Heart left ventricle (tissue), 16 donors: ENCODE data around the gene DCTN1. TPM values are rescaled to one million over a fixed set of nuclear protein-coding genes. Genes with fewer than 3 reads are reported as not detected.

Experiments
- ATAC-seq, 4 donors: fragments of 200-7000 bp; cut with Tn5 transposase; one replicate each; pipeline ENCODE4 v1.9.1; 2020 to 2022; ENCODE audit warnings: moderate library complexity in 4 of 4, mild to moderate bottlenecking in 3 of 4, moderate number of reproducible peaks in 1 of 4
- DNase-seq, 5 donors: peaks; one replicate each; pipeline ENCODE4 v3.0.0-alpha.2; 2020
- H3K27ac ChIP-seq, 12 donors: fragments of 200-600 bp; sonication (generic) in 4 of 12; one replicate each; pipeline versions ENCODE4 v1.5.0 to v1.8.0; 2016 to 2022; ENCODE audit warnings: mild to moderate bottlenecking in 2 of 12
- H3K27me3 ChIP-seq, 9 donors: fragments of 200-600 bp; sonication (generic) in 2 of 9; one replicate each; pipeline versions ENCODE4 v1.5.1 to v1.8.0; 2016 to 2022; ENCODE audit warnings: mild to moderate bottlenecking in 3 of 9
- H3K36me3 ChIP-seq, 9 donors: fragments of 200-600 bp; sonication (generic) in 2 of 9; one replicate each; pipeline versions ENCODE4 v1.5.0 to v1.8.0; 2018 to 2022; ENCODE audit warnings: mild to moderate bottlenecking in 2 of 9
- H3K4me1 ChIP-seq, 12 donors: fragments of 200-600 bp; sonication (generic) in 4 of 12; one replicate each; pipeline versions ENCODE4 v1.5.0 to v1.8.0; 2016 to 2022; ENCODE audit warnings: mild to moderate bottlenecking in 3 of 12
- H3K4me3 ChIP-seq, 12 donors: fragments of 200-600 bp; sonication (generic) in 4 of 12; one replicate each; pipeline versions ENCODE4 v1.5.0 to v1.8.0; 2017 to 2022; ENCODE audit warnings: mild to moderate bottlenecking in 9 of 12, moderate library complexity in 4 of 12
- H3K9me3 ChIP-seq, 12 donors: fragments of 200-600 bp; sonication (generic) in 4 of 12; one replicate each; pipeline versions ENCODE4 v1.5.0 to v1.8.0; 2016 to 2022; ENCODE audit warnings: mild to moderate bottlenecking in 1 of 12
- POLR2A ChIP-seq, 2 donors: fragments of 450-650 bp; IDR thresholded peaks; one replicate each; pipeline ENCODE4 v1.6.1; 2017; ENCODE audit warnings: antibody characterized with exemption in 2 of 2, mild to moderate bottlenecking in 2 of 2, moderate library complexity in 2 of 2
- WGBS, 4 donors: extraction: QIAGEN DNeasy Blood & Tissue Kit in 2 of 4; methylation state at CpG; one replicate each; pipeline versions ENCODE4 v1.1.5 to v1.1.7; 2013 to 2018; 5-methylcytosine and 5-hydroxymethylcytosine counted together
- intact Hi-C, 10 donors: fragments of 100-400 bp; cut with DNase I; formaldehyde crosslinking; loops; one replicate each; pipeline versions ENCODE4 v1.11.1 to v1.14.2; 2022
- polyA plus RNA-seq, 2 donors: library from polyadenylated mRNA; stranded (reverse); fragments of 200-250 nt; gene quantifications; one replicate each; pipeline ENCODE4 v1.2.3, GENCODE V29; 2013
- total RNA-seq, 9 donors: library from RNA; depleted of rRNA in 2 of 9; stranded (reverse); fragments of >200 nt in 2 of 9; fragmentation: NEBNext Ultra II Directional in 3 of 9; extraction: Animal tissue kit (Norgen Biotek cat#: 25700) in 3 of 9; gene quantifications; one replicate each; pipeline versions ENCODE4 v1.1.0 to v1.2.4, GENCODE V29; 2016 to 2023
- TF ChIP-seq, protein P1 (sequence below), 12 donors: fragments of 200-600 bp; sonication (generic) in 4 of 12; IDR thresholded peaks; one replicate each; pipeline versions ENCODE4 v1.5.0 to v1.8.0; 2018 to 2022; ENCODE audit warnings: antibody characterized with exemption in 12 of 12, mild to moderate bottlenecking in 5 of 12
- donor health status: ischemic (EF 13 %, LVEDD 7.1; RV severe dilation, severe dysfunction).
- donor health status: healthy with polysubstance abuse.
- donor health status: DM: no; HTN: yes; CAD: no.
- donor health status: DM: no; HTN: no; CAD: no.
- donor health status: ischemic (EF 25% LVEDD 6.9; RV normal size, moderate dysfunction).
- donor health status: ischemic (EF 25% LVEDD 5.7; RV mildly dilated, moderate dysfunction).
- donor health status: healthy.
- donor health status: DM: yes; HTN: yes; CAD: no.
- donor health status: ischemic (EF 35%, LVEDD 5.7; RV mildly dilated, moderate dysfunction).
- donor health status: nonischemic (EF 11% LVEDD 7.7; RV severe dilation, severe dysfunction).
- donor health status: DM: yes; HTN: yes; CAD: no.
- donor health status: PGD.
- donor health status: ischemic (EF 29% LVEDD 5.4; RV normal size, mild dysfunction).
- donor health status: nonischemic (EF 23%, LVEDD 6.1; RV moderate dilation, normal function).

The DCTN1 gene
- total and polyA plus RNA-seq, 11 donors, result 129 to 376 (median 187) TPM

DNA sequence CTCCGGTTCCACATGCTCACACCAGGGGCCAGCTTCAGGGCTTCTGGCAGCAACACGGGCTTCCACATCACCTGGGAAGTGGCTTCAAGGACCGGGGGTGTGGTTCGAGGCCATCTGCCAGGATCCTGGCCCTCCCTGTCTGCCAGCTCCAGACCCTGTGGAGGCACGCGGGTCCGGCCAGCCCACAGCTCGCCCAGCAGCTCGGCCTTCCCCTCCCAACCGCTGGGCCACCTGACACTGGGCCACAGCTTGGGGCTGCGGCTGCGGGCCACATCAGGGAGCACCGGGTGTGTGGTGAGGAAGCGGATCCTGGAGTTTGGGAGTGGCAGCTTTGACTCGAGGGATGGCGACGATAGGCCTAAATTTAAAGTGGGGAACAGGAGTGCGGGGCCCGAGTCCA is 34.3 kb upstream of the DCTN1 start:
- TF ChIP-seq, protein P1, sequence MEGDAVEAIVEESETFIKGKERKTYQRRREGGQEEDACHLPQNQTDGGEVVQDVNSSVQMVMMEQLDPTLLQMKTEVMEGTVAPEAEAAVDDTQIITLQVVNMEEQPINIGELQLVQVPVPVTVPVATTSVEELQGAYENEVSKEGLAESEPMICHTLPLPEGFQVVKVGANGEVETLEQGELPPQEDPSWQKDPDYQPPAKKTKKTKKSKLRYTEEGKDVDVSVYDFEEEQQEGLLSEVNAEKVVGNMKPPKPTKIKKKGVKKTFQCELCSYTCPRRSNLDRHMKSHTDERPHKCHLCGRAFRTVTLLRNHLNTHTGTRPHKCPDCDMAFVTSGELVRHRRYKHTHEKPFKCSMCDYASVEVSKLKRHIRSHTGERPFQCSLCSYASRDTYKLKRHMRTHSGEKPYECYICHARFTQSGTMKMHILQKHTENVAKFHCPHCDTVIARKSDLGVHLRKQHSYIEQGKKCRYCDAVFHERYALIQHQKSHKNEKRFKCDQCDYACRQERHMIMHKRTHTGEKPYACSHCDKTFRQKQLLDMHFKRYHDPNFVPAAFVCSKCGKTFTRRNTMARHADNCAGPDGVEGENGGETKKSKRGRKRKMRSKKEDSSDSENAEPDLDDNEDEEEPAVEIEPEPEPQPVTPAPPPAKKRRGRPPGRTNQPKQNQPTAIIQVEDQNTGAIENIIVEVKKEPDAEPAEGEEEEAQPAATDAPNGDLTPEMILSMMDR (IDR thresholded peaks at IDR 0.05), result no peak
- no peak for TF ChIP-seq POLR2A (IDR thresholded peaks at IDR 0.05)
- H3K9me3 ChIP-seq, result no peaks in the 10 kb centered on the region
- H3K27ac ChIP-seq, result peak overlapping the region in 10 of 12 donors; percentile 10 to 83 (median 61)
- intact Hi-C loops, result loop anchor here in 1 of 10 donors (1.0 to 2.0 kb wide), 2 partner anchors 24 to 585 kb away; no protein-coding TSS in a partner anchor
- no peaks in the 10 kb centered on the region for H3K36me3 ChIP-seq
- DNase-seq (no peak), ATAC-seq (peak in 3 of 4 donors; percentile 6 to 19 (median 13))
- H3K4me3 ChIP-seq, result peak overlapping the region; percentile 42 to 77 (median 65)
- no peaks in the 10 kb centered on the region for H3K27me3 ChIP-seq
- 42 to 49% (median 47%) methylated on average over 15 to 19 of the region's 19 CpGs for WGBS, 4 donors
- peaks cover 0 to 43% (median 20%) of the 10 kb centered on the region in 12 donors for H3K4me1 ChIP-seq

DNA sequence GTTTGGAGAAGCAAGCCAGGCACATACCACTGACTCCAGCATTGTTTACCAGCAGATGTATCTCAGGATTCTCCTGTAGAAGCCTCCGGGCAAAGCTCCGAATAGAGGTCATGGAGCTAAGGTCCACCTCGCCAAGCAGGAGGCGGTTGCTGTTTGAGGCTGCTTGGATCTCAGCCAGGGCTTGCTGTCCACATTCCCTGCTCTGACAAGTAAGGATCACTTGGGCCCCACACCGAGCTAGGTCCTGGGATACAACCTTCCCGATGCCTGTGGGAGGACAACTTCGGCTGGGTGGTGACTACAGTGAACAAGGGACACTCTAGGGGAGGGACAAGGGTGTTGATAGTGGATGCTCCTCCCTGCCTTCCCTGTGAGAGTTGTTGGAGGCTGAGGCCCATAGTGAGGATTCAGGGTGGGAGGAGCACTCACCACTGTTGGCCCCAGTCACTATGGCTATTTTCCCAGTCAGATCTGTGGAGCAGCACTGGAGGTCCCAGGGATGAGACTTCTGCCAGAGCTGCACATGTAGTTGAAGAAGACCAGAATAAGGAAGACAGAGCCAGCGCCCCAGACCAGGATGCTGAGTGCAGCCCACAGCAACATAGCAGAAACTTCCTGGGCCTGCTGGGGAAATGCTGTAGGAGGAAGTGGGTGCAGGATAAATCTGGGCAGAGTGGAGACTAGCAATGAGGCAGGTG is 33.0 kb upstream of the DCTN1 start:
- H3K36me3 ChIP-seq, result no peaks in the 10 kb centered on the region
- H3K27me3 ChIP-seq, result no peaks in the 10 kb centered on the region
- DNase-seq (no peak), ATAC-seq (no peak)
- H3K27ac ChIP-seq, result no peak overlapping the region
- intact Hi-C loops, result no loop called here
- no peaks in the 10 kb centered on the region for H3K9me3 ChIP-seq
- H3K4me1 ChIP-seq, result peaks cover 0 to 31% (median 15%) of the 10 kb centered on the region in 12 donors
- WGBS, 4 donors, result 38 to 67% (median 64%) methylated on average over 7 to 8 of the region's 8 CpGs
- no peak overlapping the region for H3K4me3 ChIP-seq
- TF ChIP-seq POLR2A (IDR thresholded peaks at IDR 0.05), result no peak
- TF ChIP-seq, protein P1 (IDR thresholded peaks at IDR 0.05), result no peak

DNA sequence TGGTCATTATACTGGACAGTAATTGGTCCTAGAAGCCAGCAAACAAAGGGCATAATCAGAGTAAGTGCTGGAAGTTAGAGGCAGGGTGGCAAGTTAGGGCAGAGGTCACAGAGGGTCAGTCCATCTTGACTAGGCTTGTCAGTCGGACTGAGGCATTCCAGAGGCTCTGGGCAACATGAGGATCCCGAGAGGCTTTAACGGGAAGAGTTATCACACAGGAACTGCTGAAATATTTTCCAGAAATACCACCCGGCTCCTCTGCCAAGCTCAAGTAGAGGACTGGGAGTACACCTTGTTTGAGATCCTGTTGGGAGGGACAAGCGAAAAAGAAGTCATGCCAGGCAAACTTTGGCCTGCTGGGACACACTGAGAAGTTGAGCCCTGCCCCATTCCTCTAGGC is 27.6 kb upstream of the DCTN1 start:
- Histone ChIP-seq H3K4me3 (no peak overlapping the region), H3K4me1 (no peaks in the 10 kb centered on the region), H3K9me3 (no peaks in the 10 kb centered on the region), H3K36me3 (no peaks in the 10 kb centered on the region), H3K27me3 (no peaks in the 10 kb centered on the region), H3K27ac (no peak overlapping the region)
- DNase-seq (no peak), ATAC-seq (peak in 3 of 4 donors; percentile 32 to 66 (median 57))
- no peak for TF ChIP-seq POLR2A (IDR thresholded peaks at IDR 0.05)
- TF ChIP-seq, protein P1 (IDR thresholded peaks at IDR 0.05), result no peak
- WGBS, 4 donors, result 34 to 51% (median 46%) methylated on average over 5 of the region's 5 CpGs
- intact Hi-C loops, result no loop called here

DNA sequence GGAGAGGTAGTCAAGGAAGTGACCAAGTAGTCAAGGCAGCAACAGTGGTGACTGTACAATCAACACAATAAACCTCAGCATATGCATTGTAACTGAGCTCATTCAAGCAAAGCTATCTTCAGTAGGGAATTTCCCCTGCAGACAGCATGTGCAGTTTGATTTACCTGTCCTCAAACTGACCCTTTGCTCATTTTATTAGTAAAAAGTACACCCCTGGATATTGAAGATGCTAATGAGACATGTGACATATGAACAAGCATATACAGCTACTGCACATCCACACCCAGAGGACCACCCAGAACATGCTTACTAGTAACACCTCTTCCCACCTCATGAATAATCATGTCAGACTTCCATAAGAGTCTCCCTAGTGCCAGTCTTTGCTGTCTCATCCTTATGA is 25.9 kb upstream of the DCTN1 start:
- no peak for ATAC-seq
- DNase-seq, result no peak
- H3K4me1 ChIP-seq, result no peaks in the 10 kb centered on the region
- H3K36me3 ChIP-seq, result no peaks in the 10 kb centered on the region
- H3K27me3 ChIP-seq, result no peaks in the 10 kb centered on the region
- no peak overlapping the region for H3K4me3 ChIP-seq
- H3K9me3 ChIP-seq, result no peaks in the 10 kb centered on the region
- no peak overlapping the region for H3K27ac ChIP-seq
- TF ChIP-seq POLR2A (IDR thresholded peaks at IDR 0.05), result no peak
- TF ChIP-seq, protein P1 (IDR thresholded peaks at IDR 0.05), result no peak
- intact Hi-C loops, result no loop called here
